Kidney epithelial cell (primary cell): ENCODE data around the gene TSPAN14. TPM values are rescaled to one million over a fixed set of nuclear protein-coding genes. Genes with fewer than 3 reads are reported as not detected.
"Not testable (repeated sequence)": the region's sequence is repeated elsewhere in the genome, so short reads cannot be mapped to it uniquely, and the experiment has no call there.

ENCODE experiments used
- DNase-seq: peaks from one replicate; pipeline ENCODE4 v3.0.0-alpha.2; 2010; ENCODE audit warnings: low read depth
- H3K27me3 ChIP-seq: 2 replicates; pipeline ENCODE4 v1.6.0; 2011; ENCODE audit warnings: low read length; ENCODE audit not compliant: control insufficient read depth, insufficient read depth
- H3K36me3 ChIP-seq: 2 replicates; pipeline ENCODE4 v1.5.1; 2011; ENCODE audit warnings: low read length; ENCODE audit not compliant: control insufficient read depth, insufficient read depth
- H3K4me3 ChIP-seq: 2 replicates; pipeline ENCODE4 v1.5.1; 2011; ENCODE audit warnings: low read depth, mild to moderate bottlenecking, control low read depth, low read length
- CTCF ChIP-seq: IDR thresholded peaks from 2 replicates; pipeline ENCODE4 v1.5.1; 2011; ENCODE audit warnings: mild to moderate bottlenecking, moderate library complexity, low read length, control low read depth, inconsistent platforms; ENCODE audit not compliant: insufficient read depth, poor library complexity, severe bottlenecking
- total RNA-seq: library from RNA; depleted of rRNA; stranded (reverse); fragments of >200 nt; gene quantifications from 2 replicates; pipeline ENCODE4 v1.2.3, GENCODE V29; 2015

The TSPAN14 gene
- total RNA-seq, 1 donor from 2014 or later, result 111 TPM

GRCh38 chr10:80416479-80417098, 37.5 kb upstream of the TSPAN14 start:
- no peaks in the 10 kb centered on the region for H3K27me3 ChIP-seq
- TF ChIP-seq CTCF, result no peak
- no peak overlapping the region for H3K4me3 ChIP-seq
- no peak for DNase-seq
- H3K36me3 ChIP-seq, result no peaks in the 10 kb centered on the region

- not testable (repeated sequence) for DNase-seq, H3K4me3 ChIP-seq, H3K27me3 ChIP-seq, H3K36me3 ChIP-seq
Measured at GRCh38 chr10:80417256-80417655, 36.9 kb upstream of the TSPAN14 start.

DNA sequence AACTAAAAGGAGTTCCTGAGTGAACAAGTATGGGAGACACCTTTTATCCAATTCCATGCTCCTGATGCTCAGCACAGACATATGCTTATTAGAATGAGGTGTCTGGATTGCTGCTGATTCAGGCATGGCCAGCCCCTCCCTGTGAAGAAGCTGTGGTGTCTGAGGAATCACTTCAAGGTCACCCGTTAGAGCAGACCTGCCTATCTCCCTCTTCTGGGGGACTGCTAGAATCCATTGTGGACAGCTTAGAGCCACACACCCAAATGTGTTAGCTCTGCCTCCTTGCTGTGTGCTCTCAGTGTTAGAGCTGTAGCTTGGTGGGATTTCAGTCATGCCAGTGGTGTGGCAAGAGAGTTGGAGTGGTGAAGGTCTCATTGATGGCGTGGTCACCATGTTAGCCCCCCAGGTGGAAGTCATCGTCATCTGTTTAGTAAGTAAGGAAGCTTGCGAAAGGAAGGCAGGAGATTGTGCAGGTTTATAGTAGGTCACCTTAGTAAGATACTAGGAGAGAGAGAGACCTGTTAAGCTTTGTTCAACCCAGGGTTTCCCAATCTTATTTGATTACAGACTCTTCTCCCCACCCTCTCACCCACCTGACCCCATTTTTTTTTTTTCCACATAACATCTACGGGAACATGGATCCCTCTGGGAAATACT, 32.9 kb upstream of the TSPAN14 start:
- Histone ChIP-seq H3K4me3 (no peak overlapping the region), H3K36me3 (no peaks in the 10 kb centered on the region), H3K27me3 (no peaks in the 10 kb centered on the region)
- DNase-seq, result no peak
- TF ChIP-seq CTCF, result no peak

DNA sequence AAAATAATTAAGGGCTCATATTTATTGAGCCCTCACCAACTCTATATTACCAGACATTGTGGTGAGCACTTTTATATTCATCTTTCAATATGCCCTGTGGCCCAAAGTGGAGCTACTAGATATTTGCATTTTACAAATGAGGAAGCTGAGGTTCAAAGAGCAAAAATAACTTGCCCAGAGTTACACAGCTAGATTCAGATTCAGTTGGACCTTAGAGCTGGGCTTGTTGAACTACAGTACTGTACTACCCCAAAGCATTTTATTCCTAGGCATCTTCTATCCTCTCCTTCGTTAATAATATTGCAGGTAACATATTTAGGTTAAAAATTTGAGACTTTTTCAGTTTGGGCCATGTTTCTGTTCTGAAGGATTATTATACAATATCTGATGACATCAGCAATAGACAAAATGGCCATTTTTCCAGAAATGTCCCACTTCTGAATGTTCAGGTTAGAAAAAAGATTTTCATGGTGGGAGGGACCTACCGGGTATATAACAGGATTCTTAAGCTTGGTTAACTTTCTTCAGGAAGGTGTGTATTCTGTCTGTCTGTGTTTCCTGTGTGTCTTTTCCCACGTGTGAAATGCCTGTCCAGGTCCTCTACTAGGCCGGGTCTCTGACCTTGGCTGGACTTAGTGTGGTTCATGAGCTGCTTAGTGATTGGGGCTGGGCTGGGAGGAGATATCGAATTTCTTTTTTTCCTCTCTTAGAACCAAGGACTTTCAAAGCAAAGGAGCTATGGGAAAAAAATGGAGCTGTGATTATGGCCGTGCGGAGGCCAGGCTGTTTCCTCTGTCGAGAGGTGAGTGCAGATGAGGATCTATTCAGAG, 32.2 kb upstream of the TSPAN14 start:
- Histone ChIP-seq H3K27me3 (no peaks in the 10 kb centered on the region), H3K4me3 (no peak overlapping the region), H3K36me3 (no peaks in the 10 kb centered on the region)
- no peak for TF ChIP-seq CTCF
- DNase-seq, result no peak

- H3K36me3 ChIP-seq, result no peaks in the 10 kb centered on the region
- no peak overlapping the region for H3K4me3 ChIP-seq
- no peak for DNase-seq
- no peak for TF ChIP-seq CTCF
- no peaks in the 10 kb centered on the region for H3K27me3 ChIP-seq
Measured at GRCh38 chr10:80425901-80426300, 28.2 kb upstream of the TSPAN14 start.

- no peak for TF ChIP-seq CTCF
- Histone ChIP-seq H3K36me3 (no peaks in the 10 kb centered on the region), H3K4me3 (no peak overlapping the region), H3K27me3 (no peaks in the 10 kb centered on the region)
- DNase-seq, result no peak
Measured at GRCh38 chr10:80427541-80427940, 26.6 kb upstream of the TSPAN14 start.
